Measurements from ENCODE around the gene GNG7. TPM values are rescaled to one million over a fixed set of nuclear protein-coding genes. Genes with fewer than 3 reads are reported as not detected.

The GNG7 gene
- polyA plus RNA-seq, 1 donor (not counting 4 experiments of a cell fraction or from before 2014, with no cell fraction given) = 0.01 TPM

- FAIRE-seq (no peak), DNase-seq (ENCODE audit: low read depth, low spot score) (no peak)
- H3K9ac ChIP-seq (ENCODE audit: control insufficient read depth, extremely low read depth, insufficient read depth, low read length) = no peak overlapping the region
- H3K27me3 ChIP-seq (ENCODE audit: control insufficient read depth, extremely low read depth, insufficient read depth, low read length) = no peaks in the 10 kb centered on the region
- H3K36me3 ChIP-seq (ENCODE audit: control insufficient read depth in 2 of 2, extremely low read depth in 1 of 2, insufficient read depth in 2 of 2, low read length in 2 of 2) = peaks cover 5 to 8% of the 10 kb centered on the region in 2 experiments
- dilution Hi-C loops (cut with MboI; ENCODE audit: extremely low pct_ligation_motif_present, low sequenced_read_pairs) = no loop called here
- no peak overlapping the region for H3K4me2 ChIP-seq (ENCODE audit: control insufficient read depth, extremely low read depth, insufficient read depth, low read depth, low read length)
- peaks cover 6% of the 10 kb centered on the region for H4K20me1 ChIP-seq (ENCODE audit: control insufficient read depth, extremely low read depth, insufficient read depth, low read length)
- H3K9me1 ChIP-seq (ENCODE audit: control insufficient read depth, extremely low read depth, insufficient read depth, low read length) = no peaks in the 10 kb centered on the region
- TF ChIP-seq CTCF (optimal IDR thresholded peaks at IDR 0.05 in 1 of 3, IDR thresholded peaks at IDR 0.05 in 1 of 3, conservative IDR thresholded peaks at IDR 0.05 in 1 of 3; ENCODE audit: extremely low read depth in 1 of 3, insufficient read depth in 2 of 3, low read length in 3 of 3) = no peak
- TF ChIP-seq EZH2 (IDR thresholded peaks at IDR 0.05; ENCODE audit: low read length) = no peak
- no peak overlapping the region for H3K4me3 ChIP-seq (ENCODE audit: control insufficient read depth in 2 of 3, extremely low read depth in 1 of 3, insufficient read depth in 2 of 3, low read depth in 1 of 3, low read length in 3 of 3)
- H3K79me2 ChIP-seq (ENCODE audit: control insufficient read depth, insufficient read depth, low read length) = peaks cover 16% of the 10 kb centered on the region
- no peak overlapping the region for H3K27ac ChIP-seq (ENCODE audit: control insufficient read depth, insufficient read depth, low read length)
- H2AFZ ChIP-seq (ENCODE audit: control insufficient read depth, low read length) = no peak overlapping the region
- peaks cover 8% of the 10 kb centered on the region for H3K9me3 ChIP-seq (ENCODE audit: control insufficient read depth, low read depth, low read length)
- H3K4me1 ChIP-seq (ENCODE audit: control insufficient read depth, extremely low read depth, insufficient read depth, low read length) = no peaks in the 10 kb centered on the region
These were observed 221.0 kb downstream of the GNG7 start for GRCh38 chr19:2481466-2481865.

- Histone ChIP-seq H3K27me3 (ENCODE audit: control insufficient read depth, extremely low read depth, insufficient read depth, low read length) (no peaks in the 10 kb centered on the region), H3K9me1 (ENCODE audit: control insufficient read depth, extremely low read depth, insufficient read depth, low read length) (no peaks in the 10 kb centered on the region), H2AFZ (ENCODE audit: control insufficient read depth, low read length) (no peak overlapping the region), H3K79me2 (ENCODE audit: control insufficient read depth, insufficient read depth, low read length) (peaks cover 21% of the 10 kb centered on the region), H3K4me2 (ENCODE audit: control insufficient read depth, extremely low read depth, insufficient read depth, low read depth, low read length) (peak overlapping the region; percentile 79), H3K27ac (ENCODE audit: control insufficient read depth, insufficient read depth, low read length) (no peak overlapping the region), H4K20me1 (ENCODE audit: control insufficient read depth, extremely low read depth, insufficient read depth, low read length) (peaks cover 6% of the 10 kb centered on the region), H3K4me3 (ENCODE audit: control insufficient read depth in 2 of 3, extremely low read depth in 1 of 3, insufficient read depth in 2 of 3, low read depth in 1 of 3, low read length in 3 of 3) (no peak overlapping the region), H3K9me3 (ENCODE audit: control insufficient read depth, low read depth, low read length) (peaks cover 8% of the 10 kb centered on the region), H3K36me3 (ENCODE audit: control insufficient read depth in 2 of 2, extremely low read depth in 1 of 2, insufficient read depth in 2 of 2, low read length in 2 of 2) (peaks cover 5 to 8% of the 10 kb centered on the region in 2 experiments), H3K9ac (ENCODE audit: control insufficient read depth, extremely low read depth, insufficient read depth, low read length) (no peak overlapping the region), H3K4me1 (ENCODE audit: control insufficient read depth, extremely low read depth, insufficient read depth, low read length) (peaks cover 5% of the 10 kb centered on the region)
- DNase-seq (ENCODE audit: low read depth, low spot score) = no peak
- dilution Hi-C loops (cut with MboI; ENCODE audit: extremely low pct_ligation_motif_present, low sequenced_read_pairs) = no loop called here
- TF ChIP-seq CTCF (optimal IDR thresholded peaks at IDR 0.05 in 1 of 3, IDR thresholded peaks at IDR 0.05 in 1 of 3, conservative IDR thresholded peaks at IDR 0.05 in 1 of 3; ENCODE audit: extremely low read depth in 1 of 3, insufficient read depth in 2 of 3, low read length in 3 of 3) (peak; percentile 7 to 47 (median 17)), EZH2 (IDR thresholded peaks at IDR 0.05; ENCODE audit: low read length) (no peak)
- no peak for FAIRE-seq
These were observed 222.8 kb downstream of the GNG7 start for GRCh38 chr19:2479556-2480194.
